Measurements from ENCODE around the gene HELZ.

The HELZ gene

GRCh38 chr17:67092291-67092690 is 152.7 kb downstream of the HELZ start:
- TF ChIP-seq YY1 (IDR thresholded peaks at IDR 0.05; ENCODE audit: insufficient read depth, insufficient read length) (no peak), SUZ12 (IDR thresholded peaks at IDR 0.05; ENCODE audit: extremely low read depth, insufficient read depth, insufficient read length) (no peak), ZNF274 (IDR thresholded peaks at IDR 0.05; ENCODE audit: low read depth, low read length) (no peak)
- no peak overlapping the region for H3K9ac ChIP-seq (ENCODE audit: insufficient read length, low read depth)
- H3K36me3 ChIP-seq (ENCODE audit: insufficient read depth, insufficient read length, low read length): peaks cover 5% of the 10 kb centered on the region
- H3K27me3 ChIP-seq (ENCODE audit: insufficient read depth, insufficient read length): no peaks in the 10 kb centered on the region
- H3K4me3 ChIP-seq (ENCODE audit: insufficient read length, low read depth): no peak overlapping the region
- no peaks in the 10 kb centered on the region for H3K9me3 ChIP-seq (ENCODE audit: insufficient read depth, low read length)
- DNase-seq (ENCODE audit: low read depth, low spot score): no peak
- no peaks in the 10 kb centered on the region for H3K4me1 ChIP-seq (ENCODE audit: insufficient read depth, insufficient read length)

GRCh38 chr17:67090341-67090740 is 154.7 kb downstream of the HELZ start:
- Histone ChIP-seq H3K36me3 (ENCODE audit: insufficient read depth, insufficient read length, low read length) (peaks cover 13% of the 10 kb centered on the region), H3K9ac (ENCODE audit: insufficient read length, low read depth) (no peak overlapping the region)

GRCh38 chr17:67088639-67089038 is 156.4 kb downstream of the HELZ start:
- H3K4me1 ChIP-seq (ENCODE audit: insufficient read depth, insufficient read length): no peaks in the 10 kb centered on the region
- no peak for DNase-seq (ENCODE audit: low read depth, low spot score)
- H3K9me3 ChIP-seq (ENCODE audit: insufficient read depth, low read length): no peaks in the 10 kb centered on the region
- TF ChIP-seq SUZ12 (IDR thresholded peaks at IDR 0.05; ENCODE audit: extremely low read depth, insufficient read depth, insufficient read length) (no peak), ZNF274 (IDR thresholded peaks at IDR 0.05; ENCODE audit: low read depth, low read length) (no peak), YY1 (IDR thresholded peaks at IDR 0.05; ENCODE audit: insufficient read depth, insufficient read length) (no peak)
- no peak overlapping the region for H3K4me3 ChIP-seq (ENCODE audit: insufficient read length, low read depth)
- H3K27me3 ChIP-seq (ENCODE audit: insufficient read depth, insufficient read length): no peaks in the 10 kb centered on the region
- peaks cover 13% of the 10 kb centered on the region for H3K36me3 ChIP-seq (ENCODE audit: insufficient read depth, insufficient read length, low read length)
- no peak overlapping the region for H3K9ac ChIP-seq (ENCODE audit: insufficient read length, low read depth)

More at GRCh38 chr17:67090341-67090740, 154.7 kb downstream of the HELZ start:
- Histone ChIP-seq H3K27me3 (ENCODE audit: insufficient read depth, insufficient read length) (no peaks in the 10 kb centered on the region), H3K9me3 (ENCODE audit: insufficient read depth, low read length) (no peaks in the 10 kb centered on the region), H3K4me3 (ENCODE audit: insufficient read length, low read depth) (no peak overlapping the region), H3K4me1 (ENCODE audit: insufficient read depth, insufficient read length) (no peaks in the 10 kb centered on the region)
- TF ChIP-seq ZNF274 (IDR thresholded peaks at IDR 0.05; ENCODE audit: low read depth, low read length): no peak
- no peak for TF ChIP-seq YY1 (IDR thresholded peaks at IDR 0.05; ENCODE audit: insufficient read depth, insufficient read length)
- no peak for TF ChIP-seq SUZ12 (IDR thresholded peaks at IDR 0.05; ENCODE audit: extremely low read depth, insufficient read depth, insufficient read length)
- DNase-seq (ENCODE audit: low read depth, low spot score): no peak

GRCh38 chr17:67085406-67085805 is 159.6 kb downstream of the HELZ start:
- no peak for TF ChIP-seq SUZ12 (IDR thresholded peaks at IDR 0.05; ENCODE audit: extremely low read depth, insufficient read depth, insufficient read length)
- TF ChIP-seq YY1 (IDR thresholded peaks at IDR 0.05; ENCODE audit: insufficient read depth, insufficient read length): no peak
- no peak for TF ChIP-seq ZNF274 (IDR thresholded peaks at IDR 0.05; ENCODE audit: low read depth, low read length)
- Histone ChIP-seq H3K4me1 (ENCODE audit: insufficient read depth, insufficient read length) (no peaks in the 10 kb centered on the region), H3K27me3 (ENCODE audit: insufficient read depth, insufficient read length) (no peaks in the 10 kb centered on the region), H3K36me3 (ENCODE audit: insufficient read depth, insufficient read length, low read length) (peaks cover 16% of the 10 kb centered on the region), H3K9me3 (ENCODE audit: insufficient read depth, low read length) (no peaks in the 10 kb centered on the region), H3K4me3 (ENCODE audit: insufficient read length, low read depth) (no peak overlapping the region), H3K9ac (ENCODE audit: insufficient read length, low read depth) (no peak overlapping the region)
- DNase-seq (ENCODE audit: low read depth, low spot score): no peak

- H3K9ac ChIP-seq (ENCODE audit: insufficient read length, low read depth): no peak overlapping the region
- no peak for DNase-seq (ENCODE audit: low read depth, low spot score)
- peaks cover 25% of the 10 kb centered on the region for H3K36me3 ChIP-seq (ENCODE audit: insufficient read depth, insufficient read length, low read length)
Observed at GRCh38 chr17:67082107-67082506, 162.9 kb downstream of the HELZ start.

GRCh38 chr17:67080804-67081203 is 164.2 kb downstream of the HELZ start:
- Histone ChIP-seq H3K27me3 (ENCODE audit: insufficient read depth, insufficient read length) (no peaks in the 10 kb centered on the region), H3K4me3 (ENCODE audit: insufficient read length, low read depth) (no peak overlapping the region), H3K36me3 (ENCODE audit: insufficient read depth, insufficient read length, low read length) (peaks cover 21% of the 10 kb centered on the region), H3K4me1 (ENCODE audit: insufficient read depth, insufficient read length) (no peaks in the 10 kb centered on the region), H3K9ac (ENCODE audit: insufficient read length, low read depth) (no peak overlapping the region), H3K9me3 (ENCODE audit: insufficient read depth, low read length) (no peaks in the 10 kb centered on the region)
- no peak for DNase-seq (ENCODE audit: low read depth, low spot score)
- TF ChIP-seq SUZ12 (IDR thresholded peaks at IDR 0.05; ENCODE audit: extremely low read depth, insufficient read depth, insufficient read length): no peak
- TF ChIP-seq YY1 (IDR thresholded peaks at IDR 0.05; ENCODE audit: insufficient read depth, insufficient read length): no peak
- no peak for TF ChIP-seq ZNF274 (IDR thresholded peaks at IDR 0.05; ENCODE audit: low read depth, low read length)

More at GRCh38 chr17:67082107-67082506, 162.9 kb downstream of the HELZ start:
- Histone ChIP-seq H3K4me1 (ENCODE audit: insufficient read depth, insufficient read length) (no peaks in the 10 kb centered on the region), H3K4me3 (ENCODE audit: insufficient read length, low read depth) (no peak overlapping the region), H3K27me3 (ENCODE audit: insufficient read depth, insufficient read length) (no peaks in the 10 kb centered on the region), H3K9me3 (ENCODE audit: insufficient read depth, low read length) (no peaks in the 10 kb centered on the region)
- TF ChIP-seq SUZ12 (IDR thresholded peaks at IDR 0.05; ENCODE audit: extremely low read depth, insufficient read depth, insufficient read length) (no peak), YY1 (IDR thresholded peaks at IDR 0.05; ENCODE audit: insufficient read depth, insufficient read length) (no peak), ZNF274 (IDR thresholded peaks at IDR 0.05; ENCODE audit: low read depth, low read length) (no peak)

GRCh38 chr17:67079491-67079890 is 165.5 kb downstream of the HELZ start:
- peaks cover 21% of the 10 kb centered on the region for H3K36me3 ChIP-seq (ENCODE audit: insufficient read depth, insufficient read length, low read length)
- DNase-seq (ENCODE audit: low read depth, low spot score): no peak
- H3K4me3 ChIP-seq (ENCODE audit: insufficient read length, low read depth): no peak overlapping the region
- no peaks in the 10 kb centered on the region for H3K9me3 ChIP-seq (ENCODE audit: insufficient read depth, low read length)
- TF ChIP-seq YY1 (IDR thresholded peaks at IDR 0.05; ENCODE audit: insufficient read depth, insufficient read length) (no peak), ZNF274 (IDR thresholded peaks at IDR 0.05; ENCODE audit: low read depth, low read length) (no peak), SUZ12 (IDR thresholded peaks at IDR 0.05; ENCODE audit: extremely low read depth, insufficient read depth, insufficient read length) (no peak)
- no peaks in the 10 kb centered on the region for H3K4me1 ChIP-seq (ENCODE audit: insufficient read depth, insufficient read length)
- H3K27me3 ChIP-seq (ENCODE audit: insufficient read depth, insufficient read length): no peaks in the 10 kb centered on the region
- no peak overlapping the region for H3K9ac ChIP-seq (ENCODE audit: insufficient read length, low read depth)

Measured in NT2/D1 (cell line).